Activated CD4-positive, alpha-beta T cell treated with anti-CD3 and anti-CD28 coated beads, Interleukin-2, amount 50 U/mL, for 1 hour (primary cell): ENCODE results near the gene CLIP1.
"Not testable (repeated sequence)": the region's sequence is repeated elsewhere in the genome, so short reads cannot be mapped to it uniquely, and the experiment has no call there.

Experiments
- DNase-seq: peaks from one replicate; pipeline ENCODE4 v3.0.0-alpha.2; 2020

The CLIP1 gene

DNA sequence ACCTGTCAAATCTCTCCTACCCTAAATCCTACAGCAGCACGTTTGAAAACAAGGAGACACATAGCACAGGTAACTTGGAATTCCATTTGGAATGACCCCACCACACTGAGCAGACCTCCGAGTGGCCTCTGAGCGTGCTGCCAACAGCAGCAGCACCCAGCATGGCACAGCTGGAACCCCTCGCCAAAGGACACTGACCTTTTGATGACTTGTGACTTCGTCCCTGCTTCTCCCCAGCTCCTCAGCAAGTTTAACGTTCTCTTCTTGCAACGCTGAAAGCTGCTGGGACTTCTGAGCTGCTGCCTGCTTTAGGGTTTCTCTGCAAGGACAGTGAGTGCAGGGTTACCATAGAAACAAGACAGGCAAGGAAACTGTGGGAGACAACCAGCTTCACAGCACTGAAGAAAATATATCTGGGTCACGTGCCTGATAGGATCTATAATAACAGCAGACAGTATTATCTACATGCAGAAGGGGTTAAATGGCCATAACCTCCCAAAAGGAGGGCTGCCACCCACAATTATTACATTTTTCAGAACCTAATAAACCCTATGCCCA, 112.8 kb downstream of the CLIP1 start:
- no peak for DNase-seq

DNA sequence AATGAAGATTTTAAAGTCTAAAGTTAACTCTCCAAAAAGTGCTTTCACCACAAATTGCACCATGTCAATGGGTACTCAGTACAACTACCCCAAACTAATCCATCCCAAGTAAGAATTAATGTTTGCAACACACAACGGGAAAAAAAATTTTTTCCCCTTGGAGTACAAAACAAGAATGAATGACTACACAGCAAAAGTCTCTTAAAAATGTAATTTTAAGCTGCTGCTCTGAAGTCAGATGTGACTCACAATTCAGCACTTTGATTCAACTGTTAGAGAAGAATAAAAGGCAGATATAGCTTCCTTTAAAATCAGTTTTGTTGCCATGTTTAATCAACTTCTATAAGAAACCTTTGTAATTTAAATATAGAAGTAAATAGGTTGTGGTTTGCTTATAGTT, 113.7 kb downstream of the CLIP1 start:
- no peak for DNase-seq

GRCh38 chr12:122306407-122306806, 116.1 kb downstream of the CLIP1 start:
- DNase-seq, result no peak

- DNase-seq, result no peak
Measured at GRCh38 chr12:122304924-122305323, 117.5 kb downstream of the CLIP1 start.

GRCh38 chr12:122303068-122303467, 119.4 kb downstream of the CLIP1 start:
- no peak for DNase-seq

- no peak for DNase-seq
Measured at GRCh38 chr12:122298071-122298748, 124.3 kb downstream of the CLIP1 start.

- DNase-seq, result no peak
Measured at GRCh38 chr12:122297494-122297893, 125.0 kb downstream of the CLIP1 start.

- no peak for DNase-seq
Measured at GRCh38 chr12:122295877-122296276, 126.6 kb downstream of the CLIP1 start.

GRCh38 chr12:122293081-122293480, 129.4 kb downstream of the CLIP1 start:
- no peak for DNase-seq

GRCh38 chr12:122291431-122291830, 131.0 kb downstream of the CLIP1 start:
- no peak for DNase-seq

DNA sequence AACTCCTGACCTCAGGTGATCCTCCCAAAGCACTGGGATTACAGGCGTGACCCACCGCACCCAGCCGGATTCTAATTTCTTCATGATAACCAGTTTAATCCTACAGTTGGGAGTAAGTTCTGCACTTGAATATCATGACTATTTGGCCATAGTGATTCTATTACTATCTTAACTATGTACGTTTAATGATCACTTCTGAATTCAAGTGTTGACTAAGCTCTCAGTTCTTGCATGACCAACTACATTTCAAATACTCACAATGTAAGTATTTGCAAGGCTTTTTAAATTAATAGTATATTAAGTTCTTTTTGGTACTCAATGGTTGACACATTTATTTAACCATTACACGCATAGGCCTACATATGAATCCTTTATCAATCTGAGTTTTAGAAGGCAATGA, 138.8 kb downstream of the CLIP1 start:
- no peak for DNase-seq

- DNase-seq, result no peak
Measured at GRCh38 chr12:122282061-122282460, 140.4 kb downstream of the CLIP1 start.

GRCh38 chr12:122276242-122276641, 146.2 kb downstream of the CLIP1 start:
- DNase-seq, result no peak

GRCh38 chr12:122275459-122275858, 147.0 kb downstream of the CLIP1 start:
- no peak for DNase-seq

- peak; percentile 89 for DNase-seq
Measured at GRCh38 chr12:122266230-122266901, 156.1 kb downstream of the CLIP1 start, which contains the start of gene VPS33A. VPS33A (minus strand) TSS chr12:122266494; CDS start chr12:122266408, 86 bp downstream.

GRCh38 chr12:122265886-122266229, 156.6 kb downstream of the CLIP1 start:
- peak; percentile 50 for DNase-seq

GRCh38 chr12:122265476-122265875, 157.0 kb downstream of the CLIP1 start:
- DNase-seq, result no peak

GRCh38 chr12:122260735-122261134, 161.7 kb downstream of the CLIP1 start:
- DNase-seq, result not testable (repeated sequence)

- not testable (repeated sequence) for DNase-seq
Measured at GRCh38 chr12:122258939-122259338, 163.5 kb downstream of the CLIP1 start.

GRCh38 chr12:122258462-122258861, 164.0 kb downstream of the CLIP1 start:
- not testable (repeated sequence) for DNase-seq

DNA sequence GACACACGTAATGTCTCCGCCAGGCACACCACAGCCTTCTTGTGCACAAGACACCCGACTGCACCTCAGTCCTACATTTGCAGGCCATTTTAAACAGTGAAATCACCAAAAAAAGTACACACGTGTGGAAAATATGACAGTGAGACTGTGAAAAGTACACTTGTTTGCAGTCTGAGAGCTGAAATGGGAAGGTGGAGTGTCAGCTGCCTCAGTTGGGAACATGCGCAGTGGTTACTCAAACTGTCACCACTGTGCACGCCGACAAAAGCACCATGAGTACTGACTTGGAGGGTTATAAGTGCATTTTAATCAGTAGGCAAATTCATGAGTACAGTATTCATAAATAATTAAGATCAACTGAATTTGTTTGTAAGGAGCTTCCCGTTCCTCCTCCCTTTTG, 171.9 kb downstream of the CLIP1 start:
- DNase-seq, result no peak

DNA sequence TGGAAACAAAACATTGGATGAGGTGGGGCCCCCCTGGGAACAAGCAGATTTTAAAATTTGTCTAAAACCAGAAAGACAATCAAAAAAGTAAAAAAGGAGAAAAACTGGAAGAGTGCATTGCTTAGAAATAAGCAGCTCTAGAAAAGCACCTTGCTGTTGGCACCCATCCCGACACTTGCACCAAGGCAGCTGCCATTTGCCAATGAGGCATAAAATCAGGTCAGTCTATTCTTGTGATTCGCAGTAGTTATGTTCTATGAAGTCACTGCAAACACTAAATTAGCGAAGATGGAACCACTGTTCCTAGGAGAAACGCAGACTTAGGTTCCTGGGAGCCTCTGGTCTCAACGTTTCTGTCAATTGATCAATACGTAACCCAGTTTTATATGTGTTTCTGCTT, 172.4 kb downstream of the CLIP1 start:
- DNase-seq, result no peak

GRCh38 chr12:122245553-122245952, 176.9 kb downstream of the CLIP1 start:
- no peak for DNase-seq
